Panc1 (cell line): ENCODE measurements around the gene KCNT1. TPM values are rescaled to one million over a fixed set of nuclear protein-coding genes. Genes with fewer than 3 reads are reported as not detected.

Experiments
- ATAC-seq: fragments of 200-7000 bp; cut with Tn5 transposase; 2 replicates; pipeline ENCODE4 v1.9.1; 2020; ENCODE audit warnings: mild to moderate bottlenecking, moderate library complexity
- BruUV-seq: library from RNA; stranded (reverse); fragments of 400-500 nt; replicated peaks from 2 replicates; lab custom pipeline; 2021; lab: Mats Ljungman, UMichigan
- CTCF ChIA-PET: fragments of 300-600 bp; sonication (Branson Sonifier 250); formaldehyde crosslinking; loops from one replicate; lab custom pipeline; 2022; ENCODE audit warnings: antibody characterized with exemption; lab: Charles Lee
- POLR2A ChIA-PET: fragments of 300-600 bp; sonication (Branson Sonifier 250); formaldehyde crosslinking; loops from one replicate; lab custom pipeline; 2022; ENCODE audit warnings: antibody characterized with exemption; lab: Charles Lee
- DNase-seq: peaks from one replicate; pipeline ENCODE4 v3.0.0-alpha.2; 2010; ENCODE audit warnings: low read depth, low spot score
- H3K27ac ChIP-seq: 2 replicates; pipeline ENCODE4 v1.5.1; 2011; ENCODE audit warnings: mild to moderate bottlenecking, low read length, inconsistent platforms
- H3K27me3 ChIP-seq: fragments of 200-500 bp; sonication (Bioruptor generic); 2 replicates; pipeline ENCODE4 v1.6.0; 2014; ENCODE audit warnings: low read length, inconsistent platforms; ENCODE audit not compliant: control insufficient read depth, insufficient read depth
- H3K36me3 ChIP-seq: fragments of 200-500 bp; sonication (Bioruptor generic); 2 replicates; pipeline ENCODE4 v1.5.1; 2014; ENCODE audit warnings: inconsistent platforms, mild to moderate bottlenecking, low read length, moderate library complexity; ENCODE audit not compliant: control insufficient read depth, insufficient read depth
- H3K4me1 ChIP-seq: 2 replicates; pipeline ENCODE4 v1.5.1; 2011; ENCODE audit warnings: inconsistent platforms, mild to moderate bottlenecking, low read length, moderate library complexity; ENCODE audit not compliant: control insufficient read depth, insufficient read depth
- H3K4me3 ChIP-seq, 2 experiments: 2 replicates each; pipeline ENCODE4 v1.5.1; 2011 to 2012; ENCODE audit warnings: low read depth in 2 of 2, low read length in 2 of 2, mild to moderate bottlenecking in 2 of 2, inconsistent platforms in 1 of 2, moderate library complexity in 1 of 2
- H3K9me3 ChIP-seq: fragments of 200-500 bp; sonication (Bioruptor generic); 2 replicates; pipeline ENCODE4 v1.5.1; 2014; ENCODE audit warnings: low read depth, mild to moderate bottlenecking, inconsistent platforms, low read length, moderate library complexity; ENCODE audit not compliant: control insufficient read depth, insufficient read depth
- CTCF ChIP-seq: fragments of 450-650 bp; IDR thresholded peaks from 2 replicates; pipeline ENCODE4 v1.5.1; 2017; ENCODE audit warnings: mild to moderate bottlenecking
- POLR2AphosphoS5 ChIP-seq: IDR thresholded peaks from 2 replicates; pipeline ENCODE4 v1.6.1; 2012; ENCODE audit warnings: mild to moderate bottlenecking, low read depth, low read length, moderate library complexity
- REST ChIP-seq, 2 experiments: IDR thresholded peaks; 2 replicates each; pipeline ENCODE4 v1.6.1; 2011 to 2012; ENCODE audit warnings: low read depth in 2 of 2, control low read depth in 1 of 2, low read length in 1 of 2, mild to moderate bottlenecking in 1 of 2, moderate library complexity in 1 of 2; ENCODE audit not compliant: insufficient read depth in 1 of 2
- SIN3A ChIP-seq: IDR thresholded peaks from 2 replicates; pipeline ENCODE4 v1.6.1; 2012; ENCODE audit warnings: low read depth, mild to moderate bottlenecking, low read length, moderate library complexity, borderline replicate concordance; ENCODE audit not compliant: insufficient read depth
- TCF7L2 ChIP-seq: IDR thresholded peaks from 2 replicates; pipeline ENCODE4 v1.6.1; 2011; ENCODE audit warnings: mild to moderate bottlenecking, low read depth, low read length, inconsistent platforms
- in situ Hi-C: cut with HindIII; loops from 2 replicates; pipeline ENCODE4 v1.10.0; 2016; ENCODE audit warnings: low sequenced_read_pairs, low pct_unique_long_range_greater_than_20kb
- intact Hi-C: fragments of 100-400 bp; cut with micrococcal nuclease; formaldehyde crosslinking; loops from one replicate; pipeline ENCODE4 v1.10.0; 2022; ENCODE audit not compliant: unreplicated experiment
- total RNA-seq: library from RNA; stranded (reverse); gene quantifications from one replicate; pipeline ENCODE4 v1.2.1, GENCODE V29; 2021; ENCODE audit not compliant: unreplicated experiment

Gene KCNT1
- total RNA-seq, 1 experiment from 2014 or later, result not detected

GRCh38 chr9:135822374-135822755, 120.4 kb downstream of the KCNT1 start:
- in situ Hi-C loops, result no loop called here
- 0 out of 2 replicates have a peak, but pooled peaks cover 4% of the 10 kb centered on the region for H3K36me3 ChIP-seq

GRCh38 chr9:135823036-135823435, 121.1 kb downstream of the KCNT1 start:
- Histone ChIP-seq H3K36me3 (0 out of 2 replicates have a peak, but pooled peaks cover 4% of the 10 kb centered on the region), H3K9me3 (no peaks in the 10 kb centered on the region), H3K4me1 (no peaks in the 10 kb centered on the region), H3K4me3 (no peak overlapping the region), H3K27ac (no peak overlapping the region), H3K27me3 (no peaks in the 10 kb centered on the region)
- POLR2A ChIA-PET, result no interaction called here
- no TSS peak for BruUV-seq
- CTCF ChIA-PET, result no interaction called here
- DNase-seq, result no peak
- intact Hi-C loops, result no loop called here
- TF ChIP-seq TCF7L2 (no peak), SIN3A (no peak), REST (IDR thresholded peaks at IDR 0.05; ENCODE audit: insufficient read depth in 1 of 2, low read depth in 2 of 2, low read length in 1 of 2) (no peak), POLR2AphosphoS5 (no peak), CTCF (no peak)
- ATAC-seq, result no peak
- in situ Hi-C loops, result no loop called here

More at GRCh38 chr9:135822374-135822755, 120.4 kb downstream of the KCNT1 start:
- no TSS peak for BruUV-seq
- Histone ChIP-seq H3K4me1 (no peaks in the 10 kb centered on the region), H3K27ac (no peak overlapping the region), H3K27me3 (no peaks in the 10 kb centered on the region), H3K4me3 (no peak overlapping the region), H3K9me3 (no peaks in the 10 kb centered on the region)
- DNase-seq, result no peak
- no peak for ATAC-seq
- intact Hi-C loops, result no loop called here
- POLR2A ChIA-PET, result no interaction called here
- TF ChIP-seq POLR2AphosphoS5, result no peak
- TF ChIP-seq SIN3A, result no peak
- TF ChIP-seq CTCF, result no peak
- no peak for TF ChIP-seq REST (IDR thresholded peaks at IDR 0.05; ENCODE audit: insufficient read depth in 1 of 2, low read depth in 2 of 2, low read length in 1 of 2)
- TF ChIP-seq TCF7L2, result no peak
- CTCF ChIA-PET, result no interaction called here
